ENCODE measurements around the gene PEMT.

PEMT gene

DNA sequence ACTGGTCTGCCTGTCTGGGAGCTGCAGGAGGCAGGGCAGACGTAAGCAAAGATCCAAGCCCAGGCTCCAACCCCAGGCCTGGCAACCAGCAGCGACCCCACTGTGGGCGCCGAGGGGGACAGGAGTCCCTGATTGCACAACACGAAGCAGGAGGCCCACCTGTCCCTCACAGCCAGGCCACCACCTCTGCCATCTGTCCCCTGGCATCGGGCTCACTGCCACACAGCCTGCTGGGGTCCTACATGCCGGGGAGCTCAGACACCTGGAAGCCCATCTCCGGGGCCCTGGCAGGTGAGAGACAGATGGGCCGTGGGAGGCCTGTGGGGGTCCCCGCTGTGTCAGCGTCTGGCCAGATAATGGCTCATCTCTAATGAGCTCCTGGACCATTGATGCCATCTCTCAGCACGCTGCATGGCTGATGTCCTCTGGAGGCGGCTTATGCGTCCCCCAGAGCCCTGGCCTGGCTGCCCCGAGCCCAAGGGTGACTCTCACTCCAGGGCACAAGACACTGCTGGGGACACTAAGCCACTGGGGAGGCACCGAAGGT is 84.0 kb downstream of the PEMT start:
- Histone ChIP-seq H3K9me3 (ENCODE audit: insufficient read depth, low read length) (no peaks in the 10 kb centered on the region), H3K4me1 (ENCODE audit: insufficient read depth, insufficient read length) (peaks cover 15% of the 10 kb centered on the region), H3K27me3 (ENCODE audit: insufficient read depth, insufficient read length) (no peaks in the 10 kb centered on the region), H3K36me3 (ENCODE audit: insufficient read depth, insufficient read length, low read length) (no peaks in the 10 kb centered on the region), H3K4me3 (ENCODE audit: insufficient read length, low read depth) (no peak overlapping the region), H3K9ac (ENCODE audit: insufficient read length, low read depth) (no peak overlapping the region)
- TF ChIP-seq YY1 (IDR thresholded peaks at IDR 0.05; ENCODE audit: insufficient read depth, insufficient read length): no peak
- no peak for TF ChIP-seq SUZ12 (IDR thresholded peaks at IDR 0.05; ENCODE audit: extremely low read depth, insufficient read depth, insufficient read length)
- TF ChIP-seq ZNF274 (IDR thresholded peaks at IDR 0.05; ENCODE audit: low read depth, low read length): no peak
- no peak for DNase-seq (ENCODE audit: low read depth, low spot score)

- no peaks in the 10 kb centered on the region for H3K36me3 ChIP-seq (ENCODE audit: insufficient read depth, insufficient read length, low read length)
- TF ChIP-seq SUZ12 (IDR thresholded peaks at IDR 0.05; ENCODE audit: extremely low read depth, insufficient read depth, insufficient read length) (no peak), ZNF274 (IDR thresholded peaks at IDR 0.05; ENCODE audit: low read depth, low read length) (no peak), YY1 (IDR thresholded peaks at IDR 0.05; ENCODE audit: insufficient read depth, insufficient read length) (no peak)
- H3K9me3 ChIP-seq (ENCODE audit: insufficient read depth, low read length): no peaks in the 10 kb centered on the region
- peaks cover 15% of the 10 kb centered on the region for H3K4me1 ChIP-seq (ENCODE audit: insufficient read depth, insufficient read length)
- H3K4me3 ChIP-seq (ENCODE audit: insufficient read length, low read depth): no peak overlapping the region
- H3K9ac ChIP-seq (ENCODE audit: insufficient read length, low read depth): no peak overlapping the region
- DNase-seq (ENCODE audit: low read depth, low spot score): no peak
- no peaks in the 10 kb centered on the region for H3K27me3 ChIP-seq (ENCODE audit: insufficient read depth, insufficient read length)
These were observed 84.5 kb downstream of the PEMT start for GRCh38 chr17:17506893-17507464.

GRCh38 chr17:17506181-17506741 is 85.2 kb downstream of the PEMT start:
- no peak overlapping the region for H3K4me3 ChIP-seq (ENCODE audit: insufficient read length, low read depth)
- TF ChIP-seq YY1 (IDR thresholded peaks at IDR 0.05; ENCODE audit: insufficient read depth, insufficient read length) (no peak), SUZ12 (IDR thresholded peaks at IDR 0.05; ENCODE audit: extremely low read depth, insufficient read depth, insufficient read length) (no peak), ZNF274 (IDR thresholded peaks at IDR 0.05; ENCODE audit: low read depth, low read length) (no peak)
- no peaks in the 10 kb centered on the region for H3K27me3 ChIP-seq (ENCODE audit: insufficient read depth, insufficient read length)
- H3K9ac ChIP-seq (ENCODE audit: insufficient read length, low read depth): no peak overlapping the region
- peaks cover 12% of the 10 kb centered on the region for H3K4me1 ChIP-seq (ENCODE audit: insufficient read depth, insufficient read length)
- no peak for DNase-seq (ENCODE audit: low read depth, low spot score)
- no peaks in the 10 kb centered on the region for H3K9me3 ChIP-seq (ENCODE audit: insufficient read depth, low read length)
- H3K36me3 ChIP-seq (ENCODE audit: insufficient read depth, insufficient read length, low read length): no peaks in the 10 kb centered on the region

DNA sequence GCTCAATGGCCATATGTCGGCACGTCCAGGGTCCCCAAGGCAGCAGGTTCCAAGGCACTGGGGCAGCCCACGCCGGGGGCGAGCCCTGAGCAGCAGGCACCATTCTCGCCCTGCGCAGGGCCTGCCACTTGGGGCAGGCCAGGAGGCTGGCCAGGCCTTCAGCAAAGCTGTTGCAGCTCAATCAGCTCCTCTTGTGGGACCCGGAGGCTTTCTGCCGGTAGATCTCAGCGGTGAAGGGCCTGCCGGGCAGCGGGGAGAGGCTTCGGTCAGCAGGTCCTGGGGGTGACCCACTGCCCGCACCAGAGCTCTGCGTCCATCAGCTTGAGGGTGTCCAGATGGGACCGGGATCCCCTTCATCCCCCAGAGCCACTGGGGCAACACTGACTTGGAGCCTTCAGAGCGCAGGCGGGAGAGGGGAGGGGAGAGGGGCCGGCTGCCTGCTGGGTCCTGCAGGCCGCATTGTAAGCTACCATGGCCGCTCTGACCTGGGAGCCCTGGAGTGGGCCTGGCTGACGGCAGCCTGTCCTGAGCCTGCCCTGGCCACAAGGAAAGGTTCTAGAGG is 85.8 kb downstream of the PEMT start:
- Histone ChIP-seq H3K4me1 (ENCODE audit: insufficient read depth, insufficient read length) (peaks cover 10% of the 10 kb centered on the region), H3K36me3 (ENCODE audit: insufficient read depth, insufficient read length, low read length) (no peaks in the 10 kb centered on the region), H3K9ac (ENCODE audit: insufficient read length, low read depth) (no peak overlapping the region), H3K4me3 (ENCODE audit: insufficient read length, low read depth) (no peak overlapping the region), H3K27me3 (ENCODE audit: insufficient read depth, insufficient read length) (no peaks in the 10 kb centered on the region), H3K9me3 (ENCODE audit: insufficient read depth, low read length) (no peaks in the 10 kb centered on the region)
- TF ChIP-seq SUZ12 (IDR thresholded peaks at IDR 0.05; ENCODE audit: extremely low read depth, insufficient read depth, insufficient read length) (no peak), YY1 (IDR thresholded peaks at IDR 0.05; ENCODE audit: insufficient read depth, insufficient read length) (no peak), ZNF274 (IDR thresholded peaks at IDR 0.05; ENCODE audit: low read depth, low read length) (no peak)
- no peak for DNase-seq (ENCODE audit: low read depth, low spot score)

DNA sequence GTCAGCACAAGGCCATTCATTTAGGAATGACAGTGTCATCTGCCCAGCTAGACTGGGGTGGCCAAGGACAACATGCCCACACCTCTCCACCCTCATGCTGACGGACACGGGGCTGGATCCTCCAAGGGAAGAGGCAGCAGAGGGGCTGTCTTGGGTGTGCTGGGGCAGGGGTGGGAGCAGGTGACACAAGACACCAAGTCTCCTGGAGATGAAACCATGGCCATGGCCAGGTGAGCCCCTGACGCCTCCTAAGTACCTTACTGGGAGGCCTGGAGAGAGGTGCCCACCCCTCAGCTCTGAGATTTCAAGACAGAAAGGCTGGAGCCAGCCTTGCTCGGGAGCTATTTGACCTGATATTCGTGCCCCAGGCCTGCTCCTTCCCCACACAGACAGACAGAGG is 86.4 kb downstream of the PEMT start:
- Histone ChIP-seq H3K4me1 (ENCODE audit: insufficient read depth, insufficient read length) (peaks cover 10% of the 10 kb centered on the region), H3K27me3 (ENCODE audit: insufficient read depth, insufficient read length) (no peaks in the 10 kb centered on the region), H3K36me3 (ENCODE audit: insufficient read depth, insufficient read length, low read length) (no peaks in the 10 kb centered on the region)

DNA sequence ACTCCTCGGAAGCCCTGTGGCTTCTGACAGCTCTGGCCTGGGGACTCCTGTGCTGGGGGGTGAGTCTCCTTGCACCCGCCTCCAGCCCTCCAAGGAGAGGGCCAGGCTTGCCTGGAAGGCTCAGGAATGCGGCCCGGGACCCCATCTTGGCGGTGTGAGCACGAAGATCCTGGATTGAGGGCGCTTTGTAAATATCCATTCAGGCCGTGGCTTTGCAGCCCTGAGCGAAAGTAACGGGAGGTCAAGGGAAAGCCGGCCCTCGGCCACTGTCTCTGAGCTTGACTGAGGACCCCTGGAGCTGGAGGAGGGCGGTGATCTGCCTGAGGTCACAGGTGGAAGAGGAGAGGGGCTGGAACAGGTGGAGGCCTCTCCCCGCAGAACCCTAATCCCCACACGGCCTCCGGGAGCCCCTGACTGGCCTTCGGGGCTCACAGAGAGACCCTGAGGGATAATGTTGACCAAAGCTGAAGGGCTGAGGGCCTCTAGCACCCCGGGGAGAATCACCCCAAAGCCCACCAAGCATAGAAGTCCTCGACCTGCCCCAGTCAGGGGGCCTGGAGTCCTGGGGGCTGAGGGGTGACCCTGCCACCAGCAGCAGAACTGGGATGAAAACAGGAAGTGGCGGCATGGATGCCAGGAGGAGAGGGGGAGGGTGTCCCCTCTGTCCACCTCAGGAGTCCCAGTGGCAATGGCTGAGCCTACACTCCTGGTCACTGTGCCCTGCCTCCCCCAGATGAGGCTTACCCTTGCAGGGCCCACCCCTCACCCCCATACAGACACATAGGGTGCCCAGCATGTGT is 87.0 kb downstream of the PEMT start:
- TF ChIP-seq YY1 (IDR thresholded peaks at IDR 0.05; ENCODE audit: insufficient read depth, insufficient read length) (no peak), ZNF274 (IDR thresholded peaks at IDR 0.05; ENCODE audit: low read depth, low read length) (no peak)
- Histone ChIP-seq H3K9me3 (ENCODE audit: insufficient read depth, low read length) (no peaks in the 10 kb centered on the region), H3K36me3 (ENCODE audit: insufficient read depth, insufficient read length, low read length) (no peaks in the 10 kb centered on the region), H3K4me1 (ENCODE audit: insufficient read depth, insufficient read length) (peaks cover 7% of the 10 kb centered on the region), H3K4me3 (ENCODE audit: insufficient read length, low read depth) (no peak overlapping the region), H3K9ac (ENCODE audit: insufficient read length, low read depth) (no peak overlapping the region), H3K27me3 (ENCODE audit: insufficient read depth, insufficient read length) (no peaks in the 10 kb centered on the region)
- no peak for DNase-seq (ENCODE audit: low read depth, low spot score)

More for the DNA sequence above, 86.4 kb downstream of the PEMT start:
- H3K9ac ChIP-seq (ENCODE audit: insufficient read length, low read depth): no peak overlapping the region
- TF ChIP-seq ZNF274 (IDR thresholded peaks at IDR 0.05; ENCODE audit: low read depth, low read length): no peak
- H3K9me3 ChIP-seq (ENCODE audit: insufficient read depth, low read length): no peaks in the 10 kb centered on the region
- H3K4me3 ChIP-seq (ENCODE audit: insufficient read length, low read depth): no peak overlapping the region
- no peak for DNase-seq (ENCODE audit: low read depth, low spot score)

DNA sequence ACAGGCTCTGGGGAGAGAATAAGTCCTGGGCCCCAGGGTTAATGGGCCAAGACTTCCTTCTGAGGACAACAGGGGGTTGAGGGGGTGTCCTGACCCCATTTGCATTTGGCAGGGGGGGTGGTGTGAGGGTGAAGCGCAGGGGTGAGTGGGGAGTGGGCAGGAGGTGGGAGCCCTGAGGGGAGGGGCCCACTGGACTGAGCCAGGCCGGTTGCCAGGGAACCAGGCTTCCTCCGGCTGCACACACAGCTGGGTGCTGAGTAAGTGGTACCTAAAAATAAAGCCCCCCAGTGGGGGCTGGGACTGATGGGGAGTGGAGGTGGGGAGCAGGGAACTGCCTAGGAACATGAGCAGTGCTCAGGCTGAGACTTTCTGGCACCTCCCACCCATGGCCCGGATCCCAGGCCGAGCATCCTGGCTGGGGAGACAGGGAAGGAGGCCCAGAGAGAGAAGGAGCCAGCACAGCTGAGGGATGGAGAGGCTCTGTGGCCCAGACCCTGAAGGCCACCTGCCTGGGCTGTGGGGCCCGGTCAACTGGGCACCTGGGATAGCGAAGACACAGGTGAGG is 87.9 kb downstream of the PEMT start:
- DNase-seq (ENCODE audit: low read depth, low spot score): no peak
- no peaks in the 10 kb centered on the region for H3K27me3 ChIP-seq (ENCODE audit: insufficient read depth, insufficient read length)
- H3K4me1 ChIP-seq (ENCODE audit: insufficient read depth, insufficient read length): peaks cover 7% of the 10 kb centered on the region
- no peak overlapping the region for H3K9ac ChIP-seq (ENCODE audit: insufficient read length, low read depth)
- TF ChIP-seq SUZ12 (IDR thresholded peaks at IDR 0.05; ENCODE audit: extremely low read depth, insufficient read depth, insufficient read length): no peak
- no peak for TF ChIP-seq ZNF274 (IDR thresholded peaks at IDR 0.05; ENCODE audit: low read depth, low read length)
- TF ChIP-seq YY1 (IDR thresholded peaks at IDR 0.05; ENCODE audit: insufficient read depth, insufficient read length): no peak
- H3K9me3 ChIP-seq (ENCODE audit: insufficient read depth, low read length): no peaks in the 10 kb centered on the region
- no peak overlapping the region for H3K4me3 ChIP-seq (ENCODE audit: insufficient read length, low read depth)
- H3K36me3 ChIP-seq (ENCODE audit: insufficient read depth, insufficient read length, low read length): no peaks in the 10 kb centered on the region
